HG03378 (cell line): Measurements from ENCODE around the gene ZC2HC1B.

ENCODE experiments used
- ATAC-seq: cut with Tn5 transposase; IDR thresholded peaks from one replicate; pipeline ENCODE4 v1.9.1; 2021; ENCODE audit warnings: mild to moderate bottlenecking, moderate library complexity; ENCODE audit not compliant: unreplicated experiment

The ZC2HC1B gene

DNA sequence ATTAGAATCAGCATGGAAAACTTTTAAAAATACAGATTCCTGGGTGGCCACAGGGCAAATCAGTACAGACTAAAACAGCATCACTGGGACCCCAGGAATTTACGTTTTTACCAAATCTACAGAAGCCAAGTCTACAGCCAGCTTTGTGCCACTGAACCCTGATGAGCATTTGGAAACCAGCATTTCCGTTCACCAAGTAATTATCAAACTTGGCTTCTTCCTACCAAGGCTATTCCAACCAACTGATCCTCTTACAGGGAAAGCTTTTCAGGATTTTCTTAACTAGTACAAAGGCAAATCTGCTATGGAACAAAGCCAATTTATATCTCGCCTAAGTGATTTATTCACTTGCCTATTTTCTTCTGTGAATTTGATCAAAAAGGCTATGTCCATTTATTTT, 96.8 kb downstream of the ZC2HC1B start:
- ATAC-seq = no peak

DNA sequence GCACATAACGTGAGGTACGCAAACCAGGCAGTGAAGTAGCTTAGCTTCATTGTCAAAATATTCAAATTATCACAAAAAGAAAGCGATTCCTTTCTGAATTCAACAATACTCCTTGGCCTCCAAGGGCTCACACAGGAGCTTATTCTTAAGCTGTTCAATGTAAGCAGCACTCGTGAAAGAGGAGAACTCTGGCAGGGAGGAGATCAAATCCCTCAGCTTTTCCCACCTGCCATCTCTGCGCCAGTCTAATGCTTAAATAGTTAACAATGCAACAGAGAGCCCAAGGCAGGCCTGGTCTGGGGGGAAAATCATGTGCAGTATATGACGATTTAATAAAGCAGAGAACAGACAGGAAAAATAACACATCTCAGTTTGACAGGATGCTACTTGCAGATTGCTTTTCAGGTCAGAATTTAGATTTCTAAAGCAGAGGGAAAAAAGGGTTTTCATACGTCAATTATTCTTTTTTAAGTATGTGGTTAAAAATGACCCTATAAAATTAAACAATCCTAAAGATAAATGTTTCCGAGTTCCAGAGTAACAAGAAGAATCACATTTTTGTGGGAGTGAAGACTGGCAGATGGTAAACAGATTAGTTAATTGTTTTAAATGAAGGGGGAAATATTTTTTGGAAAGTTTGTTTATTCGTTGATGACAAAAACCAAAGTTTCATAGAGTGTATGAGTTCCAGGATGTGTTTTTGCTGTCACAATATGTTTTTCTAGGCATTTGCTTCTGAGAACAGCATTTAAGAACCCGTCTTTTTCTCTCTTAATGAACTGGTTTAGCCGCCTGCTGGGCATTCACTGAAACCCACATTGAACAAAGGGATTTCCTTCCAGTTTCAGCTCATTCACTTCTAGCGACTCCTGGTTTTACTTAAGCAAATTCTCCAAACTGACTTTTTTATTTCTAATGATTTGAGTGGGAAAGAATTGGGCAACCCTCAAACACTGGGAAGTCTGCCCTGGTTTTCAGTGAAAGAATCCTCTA, 97.9 kb downstream of the ZC2HC1B start:
- ATAC-seq = no peak

DNA sequence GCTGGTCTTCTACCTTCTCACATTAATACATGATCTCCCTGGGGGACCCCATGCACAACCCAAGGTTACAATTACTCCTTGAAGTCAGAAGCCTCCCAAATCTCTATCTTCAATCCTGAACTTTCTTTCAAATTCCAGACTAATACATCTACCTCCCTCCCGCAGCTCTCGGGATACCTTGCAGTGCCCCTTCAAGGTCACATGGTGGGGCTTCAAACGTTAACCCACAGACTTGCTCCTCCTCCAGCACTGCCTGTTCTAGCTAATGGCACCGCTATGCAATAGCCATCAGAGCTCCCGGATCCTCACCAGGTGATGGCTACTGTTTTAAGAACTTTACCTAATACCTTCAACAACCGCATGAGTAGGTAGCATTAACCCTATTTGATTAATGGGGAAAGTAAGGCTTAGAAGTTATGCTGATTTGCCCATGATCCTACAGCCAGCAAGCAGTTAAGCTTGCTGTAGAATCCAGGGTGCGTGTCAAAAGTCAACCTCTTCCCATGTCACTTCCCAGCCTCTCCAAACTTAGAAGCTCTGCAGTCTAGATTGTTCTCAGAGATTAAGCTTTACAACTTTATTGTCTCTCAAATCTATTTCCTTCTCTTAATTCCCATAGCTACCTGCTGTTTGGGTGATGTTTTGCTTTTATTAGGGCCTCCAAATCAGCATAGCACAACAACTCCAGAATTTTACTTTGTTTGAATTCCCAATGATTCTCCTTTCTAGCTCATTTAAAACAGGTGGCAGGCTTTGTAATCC, 99.1 kb downstream of the ZC2HC1B start:
- no peak for ATAC-seq

DNA sequence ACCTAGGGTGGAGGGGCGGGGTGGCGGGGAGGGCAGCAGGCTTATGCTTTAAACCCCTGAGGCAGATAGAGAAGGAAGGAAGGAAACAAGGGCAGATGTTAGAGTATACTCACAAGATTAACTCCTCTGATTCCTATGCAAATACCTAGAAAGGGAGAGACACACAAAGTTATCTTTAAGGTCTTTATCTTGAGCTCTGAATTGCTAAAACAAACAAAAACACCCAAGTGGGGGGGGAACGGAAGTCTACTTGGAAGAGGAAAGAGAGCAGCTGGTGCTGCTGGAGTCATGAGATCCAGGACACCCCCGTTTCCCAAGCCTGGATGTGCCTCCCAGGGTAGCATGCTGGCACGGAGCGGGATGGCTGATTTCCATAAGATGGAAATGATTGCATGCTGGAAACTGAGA, 100.4 kb downstream of the ZC2HC1B start:
- no peak for ATAC-seq

DNA sequence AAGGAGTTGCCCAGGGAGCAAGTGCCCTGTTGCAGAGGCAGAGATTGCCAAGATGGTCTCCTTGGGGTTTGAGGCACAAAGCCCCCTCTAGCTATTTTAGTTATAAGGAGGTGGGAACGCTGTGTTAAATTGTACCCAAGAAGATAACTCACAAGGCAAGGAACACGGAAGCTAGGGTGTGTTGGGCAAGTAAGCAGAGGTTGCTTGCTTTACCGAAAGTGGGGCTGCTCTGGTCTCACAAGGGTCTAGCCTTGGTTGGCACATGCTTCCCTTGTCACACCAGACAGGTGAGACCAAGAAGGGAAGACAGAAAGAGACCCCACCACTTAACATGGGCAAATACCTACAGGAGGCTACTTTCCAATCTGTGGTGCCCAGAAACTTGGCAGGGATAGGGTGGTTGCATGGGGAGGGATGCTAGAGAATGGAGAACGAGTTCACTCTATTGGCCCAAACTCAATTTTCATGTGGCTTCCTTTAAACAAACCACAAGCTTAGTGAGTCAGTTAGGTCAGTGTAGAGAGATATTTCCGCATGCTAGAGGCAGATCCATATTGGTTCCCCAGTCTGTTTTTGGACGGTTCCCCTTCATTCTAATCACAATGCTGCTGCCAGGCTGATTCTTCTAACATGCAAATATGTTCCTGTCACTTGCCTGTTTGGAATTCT, 101.4 kb downstream of the ZC2HC1B start:
- ATAC-seq = no peak

DNA sequence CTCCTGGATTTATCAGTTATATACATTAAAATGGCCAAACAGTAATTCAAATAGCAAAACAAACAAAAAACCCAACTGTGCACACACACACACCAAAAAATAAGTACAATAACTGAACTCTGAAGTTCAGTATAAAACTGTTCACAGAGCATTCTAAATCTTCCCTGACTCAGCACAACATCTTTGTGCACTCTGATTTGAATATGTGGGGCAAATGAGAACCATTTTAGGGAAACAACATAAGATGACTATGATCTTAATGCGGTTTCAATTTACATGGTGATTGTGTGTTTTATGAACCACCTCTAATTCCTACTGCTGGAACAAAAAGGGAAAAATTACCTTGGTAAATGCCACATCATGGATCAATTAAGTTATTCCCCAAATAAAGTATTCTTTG, 102.0 kb downstream of the ZC2HC1B start:
- ATAC-seq = no peak

DNA sequence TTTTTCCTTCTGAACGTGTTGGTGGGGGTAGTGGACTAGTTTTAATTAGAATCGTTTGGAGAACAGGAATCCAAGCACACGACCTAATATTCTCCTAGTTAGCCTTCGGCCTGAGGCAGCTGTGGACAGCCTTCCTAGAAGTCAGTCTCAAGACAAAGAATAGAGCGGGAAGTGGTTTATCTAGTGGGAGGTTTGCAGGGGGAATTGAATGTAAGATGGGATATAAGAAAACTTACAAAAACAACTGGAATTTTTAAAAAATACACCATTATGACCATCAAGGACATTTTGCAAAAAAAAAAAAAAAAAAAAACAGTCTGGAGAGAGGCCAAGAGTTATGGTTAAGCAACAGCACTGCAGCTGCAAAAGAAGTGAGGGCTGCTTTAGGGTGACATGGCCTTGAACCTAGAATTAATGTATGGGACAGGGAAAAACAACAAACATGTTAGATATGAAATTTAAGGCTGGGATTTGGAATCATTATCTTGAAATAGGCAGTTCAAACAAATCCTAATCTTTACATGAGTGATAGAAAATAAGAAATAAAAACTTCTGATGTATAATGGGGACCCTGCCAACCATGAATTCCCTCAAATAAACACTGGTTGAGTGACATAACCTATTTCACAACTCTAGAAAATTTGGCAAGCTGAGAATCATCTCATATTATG, 103.6 kb downstream of the ZC2HC1B start:
- no peak for ATAC-seq

DNA sequence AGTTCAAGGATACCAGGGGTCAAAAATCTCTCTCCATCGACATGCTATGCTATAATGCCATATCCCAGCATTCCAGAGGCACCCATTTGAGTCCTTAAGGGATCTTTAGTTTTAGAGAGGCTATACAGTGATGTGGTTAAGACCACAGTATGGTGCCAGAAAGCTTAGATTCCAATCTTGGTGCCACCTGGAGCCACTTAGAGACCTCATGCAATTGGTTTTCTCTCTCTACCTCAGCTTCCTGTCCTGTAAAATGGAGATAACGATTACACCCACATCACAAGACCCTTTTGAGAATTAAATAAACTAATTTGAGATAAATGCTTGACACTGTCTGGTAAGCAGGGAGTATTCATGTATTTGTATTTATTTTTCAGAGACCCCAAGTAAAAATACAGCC, 104.8 kb downstream of the ZC2HC1B start:
- ATAC-seq = no peak

DNA sequence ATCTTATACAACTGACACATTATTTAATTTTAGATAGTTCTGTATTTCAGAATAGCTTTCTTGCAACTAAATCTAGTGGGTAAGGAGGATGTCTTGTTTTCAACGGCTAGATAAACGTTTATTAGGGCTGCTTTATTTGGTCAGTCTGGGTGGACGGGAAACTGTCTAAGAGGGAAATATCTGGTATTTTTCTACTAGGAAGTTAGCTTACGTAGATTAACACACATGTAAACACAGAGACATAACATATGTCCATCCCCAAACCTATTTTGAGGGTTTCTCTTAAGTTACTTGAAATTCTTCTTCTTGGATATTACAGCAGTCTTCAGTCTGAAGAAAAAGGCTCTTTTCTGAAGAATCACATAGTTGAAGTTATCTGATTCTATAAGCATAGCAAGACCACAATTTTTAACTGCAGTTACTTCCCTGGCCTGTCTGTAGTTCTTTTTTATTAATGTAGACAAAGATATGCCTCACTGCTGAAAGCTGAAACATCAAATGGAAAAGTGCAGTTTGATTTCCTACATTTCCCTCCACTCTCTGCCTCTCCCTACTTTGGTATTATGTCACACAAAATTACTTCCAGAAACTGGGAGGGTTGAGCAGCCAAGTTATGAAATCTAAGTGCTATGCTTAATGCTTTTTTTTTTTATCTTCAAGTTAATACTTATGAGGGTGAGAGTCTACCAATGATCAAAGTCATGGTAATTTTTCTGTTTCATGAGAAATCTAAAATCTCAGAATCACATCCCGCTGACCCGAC, 106.4 kb downstream of the ZC2HC1B start:
- no peak for ATAC-seq

DNA sequence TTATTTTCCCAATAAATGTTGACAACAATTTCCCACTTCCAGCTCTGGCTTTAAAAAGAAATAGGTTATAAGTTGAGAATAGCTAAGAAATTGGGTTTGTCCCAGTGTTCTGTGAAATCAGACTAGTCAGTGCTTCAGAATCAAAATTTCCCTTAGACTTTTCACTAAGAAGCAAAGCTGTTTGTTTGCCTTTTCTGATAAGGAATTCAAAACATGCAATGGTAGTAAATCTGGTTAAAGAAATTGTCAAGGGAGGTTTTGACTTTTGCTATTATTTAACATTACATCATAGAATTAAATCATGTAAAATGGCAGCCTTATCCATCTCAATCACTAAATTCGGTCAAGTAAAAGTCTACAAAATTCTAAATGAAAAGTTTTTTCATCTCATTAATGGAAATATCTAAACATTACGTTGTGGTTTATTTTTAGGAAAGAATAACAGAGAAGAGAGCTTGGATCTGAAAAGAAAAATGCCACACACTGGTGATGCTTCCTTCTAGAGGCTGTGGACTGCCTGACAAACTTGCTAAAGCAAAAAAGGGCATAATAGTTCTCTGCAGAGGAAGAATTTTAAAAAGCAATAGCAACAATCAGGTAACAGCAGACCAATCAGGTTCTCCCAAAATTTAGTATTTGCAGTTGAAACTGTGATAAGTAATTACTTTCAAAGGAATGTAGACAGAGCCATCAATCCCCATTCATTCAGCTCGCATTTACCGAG, 107.4 kb downstream of the ZC2HC1B start:
- no peak for ATAC-seq

DNA sequence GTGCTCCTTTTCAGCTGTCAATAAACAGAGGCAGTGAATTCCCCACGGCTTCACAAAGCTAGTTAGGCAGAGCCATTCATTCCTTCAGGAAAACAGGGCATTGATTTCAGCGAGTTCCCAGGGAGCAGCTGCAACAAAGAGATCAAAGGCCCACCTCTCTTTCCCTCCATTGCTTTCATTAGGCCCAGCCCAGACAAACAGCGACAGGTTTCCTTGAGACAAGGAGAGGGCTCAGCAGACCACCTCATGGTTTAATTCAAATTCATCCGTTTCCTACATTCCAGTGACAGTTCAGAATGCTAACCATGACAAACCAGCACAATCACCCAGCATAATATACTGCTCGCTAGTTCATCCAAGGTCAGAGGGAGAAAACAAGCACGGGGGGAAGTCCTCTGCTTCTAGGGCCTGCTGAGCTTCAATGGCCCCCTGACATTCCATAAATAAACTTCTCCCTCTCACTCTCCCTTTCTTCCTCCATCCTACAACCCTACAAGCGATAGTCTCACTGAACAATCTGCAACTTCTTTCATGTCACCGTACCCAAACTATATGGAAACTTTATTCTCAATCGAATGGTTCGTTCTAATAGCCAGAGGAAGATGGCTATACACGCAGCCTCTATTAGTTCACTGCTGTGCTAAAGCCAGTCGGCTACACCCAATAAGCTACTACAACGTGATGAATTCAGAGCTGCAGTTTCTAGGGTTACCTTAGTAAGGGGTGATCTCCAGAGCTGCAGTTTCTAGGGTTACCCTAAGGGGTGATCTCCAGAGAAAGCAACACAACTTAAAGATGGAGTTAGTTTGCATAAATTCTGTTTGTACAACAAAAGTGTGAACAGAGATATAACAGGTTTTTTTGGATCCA, 109.1 kb downstream of the ZC2HC1B start:
- no peak for ATAC-seq

DNA sequence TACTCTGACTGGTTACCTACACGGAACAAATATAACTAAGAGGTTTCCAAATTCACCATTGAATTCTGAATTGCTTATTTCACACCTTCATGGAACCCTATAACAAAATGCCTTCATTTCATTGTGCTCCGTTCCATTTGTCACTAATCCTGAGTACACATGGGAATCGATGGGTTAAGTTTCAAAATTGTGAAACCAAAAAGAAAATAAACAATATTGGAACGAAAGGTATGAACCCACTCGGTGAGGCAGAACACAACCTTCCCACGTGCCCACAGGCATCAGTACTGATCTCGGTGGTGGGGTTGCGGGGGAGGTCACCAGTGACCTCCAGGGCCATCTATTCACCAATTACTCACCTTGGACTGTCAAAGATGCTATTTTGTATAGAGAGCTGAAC, 109.8 kb downstream of the ZC2HC1B start:
- ATAC-seq = no peak

DNA sequence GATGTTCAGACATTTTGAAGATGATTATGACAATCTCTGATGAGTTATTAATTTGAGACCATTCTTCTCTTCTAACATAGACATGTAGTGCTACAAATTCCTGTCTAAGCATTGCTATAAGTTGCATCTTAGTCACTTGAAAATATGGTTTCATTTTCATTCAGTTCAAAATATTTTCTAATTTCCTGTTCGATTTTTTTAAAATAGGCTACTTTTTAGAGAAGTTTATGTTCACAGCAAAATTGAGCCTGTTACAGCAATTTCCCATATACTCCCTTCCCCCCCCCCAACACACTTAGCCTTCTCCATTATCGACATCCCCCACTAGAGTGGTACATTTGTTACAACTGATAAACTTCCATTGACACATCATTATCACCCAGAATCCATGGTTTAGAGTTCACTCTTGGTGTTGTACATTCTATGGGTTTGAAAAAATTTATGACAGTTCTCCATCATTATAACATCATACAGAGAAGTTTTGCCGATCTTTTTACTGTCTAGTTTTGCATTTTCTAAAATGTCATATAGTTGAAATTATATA, 112.6 kb downstream of the ZC2HC1B start:
- no peak for ATAC-seq

DNA sequence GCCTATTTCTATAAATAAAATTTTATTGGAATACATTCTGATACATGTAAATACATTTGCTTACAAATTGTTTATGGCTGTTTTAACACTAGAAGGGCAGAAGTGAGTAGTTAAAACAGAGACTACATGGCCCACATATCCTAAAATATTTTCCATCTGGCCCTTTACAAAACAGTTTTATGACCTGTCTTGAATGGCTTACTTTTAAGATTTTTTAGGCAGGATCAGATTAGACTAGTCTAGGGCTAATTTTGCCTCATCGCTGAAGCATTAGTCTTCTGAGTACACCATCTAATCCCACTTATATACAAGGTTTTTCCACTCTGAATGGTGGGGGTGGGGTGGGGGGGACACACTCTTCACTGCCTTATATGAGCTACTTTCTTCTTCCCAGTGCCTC, 116.6 kb downstream of the ZC2HC1B start:
- no peak for ATAC-seq

DNA sequence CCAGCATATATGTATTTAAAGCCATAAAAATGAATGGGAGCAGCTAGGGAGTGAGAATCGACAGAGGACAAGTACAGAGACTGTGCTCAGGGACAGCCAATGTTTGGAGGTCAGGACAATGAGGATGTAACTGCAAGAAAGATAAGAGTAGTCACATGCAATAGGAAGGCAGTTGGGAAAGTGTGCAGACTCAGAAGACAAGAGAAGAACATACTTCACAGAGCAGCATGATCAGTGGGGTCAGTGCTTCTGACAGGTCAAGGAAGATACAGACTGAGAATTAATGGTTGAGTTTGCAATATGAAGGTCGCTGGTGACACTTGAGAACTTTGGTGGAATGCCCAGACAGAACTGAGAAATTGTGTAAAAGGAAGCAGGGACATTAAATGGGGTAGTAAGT, 118.7 kb downstream of the ZC2HC1B start:
- ATAC-seq = no peak

DNA sequence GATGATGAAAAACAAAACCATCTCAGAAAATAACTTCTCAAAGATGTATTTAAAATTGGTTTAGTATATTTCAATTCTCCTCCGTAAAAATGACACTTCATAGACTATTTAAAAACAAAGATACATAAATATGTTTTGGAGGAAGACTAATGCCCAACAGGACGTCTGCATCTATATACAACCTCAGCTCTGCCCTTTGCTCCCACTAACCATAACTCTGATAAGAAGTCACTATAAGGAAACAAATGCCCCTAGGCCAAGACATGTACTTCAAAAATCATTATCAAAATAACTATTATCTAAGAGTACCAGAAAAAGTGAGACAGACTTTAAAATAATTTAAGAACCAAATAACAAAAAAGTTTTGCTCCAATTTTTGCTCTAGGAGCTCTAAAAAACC, 120.4 kb downstream of the ZC2HC1B start:
- no peak for ATAC-seq

DNA sequence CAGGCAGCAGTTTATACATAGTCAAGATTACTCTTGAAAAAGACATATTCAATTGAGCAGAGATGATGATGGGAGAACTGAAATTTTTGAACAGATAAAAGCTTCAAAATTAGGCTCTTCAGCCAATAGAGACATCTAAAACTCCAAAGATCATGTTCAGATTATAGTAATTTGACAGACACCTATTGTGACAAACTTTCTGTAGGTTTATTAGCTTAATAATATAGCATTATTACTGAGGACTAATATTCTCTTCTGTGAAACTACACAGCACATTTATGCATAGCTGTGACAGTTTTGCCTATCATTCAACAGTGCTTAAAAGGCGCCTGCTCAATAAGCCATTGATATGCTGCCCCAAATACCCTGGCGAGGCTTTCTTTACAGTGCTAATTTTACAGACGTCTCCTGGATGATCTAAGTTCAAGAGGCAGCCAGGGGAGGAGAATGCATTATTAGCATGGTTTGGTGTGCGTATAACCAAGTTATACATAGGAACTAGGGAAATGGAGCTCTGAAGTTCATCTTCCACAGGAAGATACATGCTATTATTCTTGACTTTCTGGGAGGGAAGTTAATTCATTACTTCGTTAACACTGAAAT, 122.3 kb downstream of the ZC2HC1B start:
- ATAC-seq = no peak
